Stimulated activated CD4-positive, alpha-beta T cell treated with anti-CD3 and anti-CD28 coated beads, TNF-alpha, amount 100 ng/mL, for 1 hour (primary cell): Measurements from ENCODE around the gene RRP1B.

Experiments
- DNase-seq, 3 donors: peaks; one replicate each; pipeline ENCODE4 v3.0.0-alpha.2; 2020; ENCODE audit warnings: low read depth in 3 of 3, low spot score in 1 of 3

The RRP1B gene

DNA sequence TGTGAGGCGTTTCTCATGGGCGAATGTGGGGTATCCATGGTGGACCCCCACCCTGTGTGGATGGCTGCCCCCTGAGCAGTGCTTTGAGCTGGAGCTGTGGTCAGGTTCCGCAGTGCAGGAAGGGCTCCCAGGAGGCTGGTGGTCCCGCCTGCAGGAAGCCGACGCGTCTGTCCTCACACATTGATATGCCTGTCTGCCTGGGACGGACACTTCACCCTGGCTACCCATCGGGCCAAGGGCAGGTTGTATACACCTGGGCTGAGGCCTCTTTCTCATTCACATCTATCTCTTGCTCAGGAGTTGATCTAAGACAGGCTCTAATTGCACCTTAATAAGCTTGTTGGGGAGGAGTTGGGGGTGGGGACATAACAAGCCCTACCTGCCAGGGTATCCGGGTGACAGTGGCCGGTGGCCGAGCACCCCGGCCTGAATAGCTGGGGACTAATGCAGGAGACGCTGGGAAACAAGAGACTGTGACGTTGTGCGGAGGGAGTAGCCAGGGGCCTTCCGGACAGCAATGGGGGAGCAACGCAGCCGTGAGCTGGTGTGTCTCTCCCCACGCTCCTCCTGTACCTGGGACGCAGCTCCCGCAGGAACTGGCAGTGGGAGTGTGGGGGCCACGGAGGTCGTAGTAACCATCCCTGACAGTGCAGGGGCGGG is 81.3 kb downstream of the RRP1B start:
- DNase-seq, result no peak

DNA sequence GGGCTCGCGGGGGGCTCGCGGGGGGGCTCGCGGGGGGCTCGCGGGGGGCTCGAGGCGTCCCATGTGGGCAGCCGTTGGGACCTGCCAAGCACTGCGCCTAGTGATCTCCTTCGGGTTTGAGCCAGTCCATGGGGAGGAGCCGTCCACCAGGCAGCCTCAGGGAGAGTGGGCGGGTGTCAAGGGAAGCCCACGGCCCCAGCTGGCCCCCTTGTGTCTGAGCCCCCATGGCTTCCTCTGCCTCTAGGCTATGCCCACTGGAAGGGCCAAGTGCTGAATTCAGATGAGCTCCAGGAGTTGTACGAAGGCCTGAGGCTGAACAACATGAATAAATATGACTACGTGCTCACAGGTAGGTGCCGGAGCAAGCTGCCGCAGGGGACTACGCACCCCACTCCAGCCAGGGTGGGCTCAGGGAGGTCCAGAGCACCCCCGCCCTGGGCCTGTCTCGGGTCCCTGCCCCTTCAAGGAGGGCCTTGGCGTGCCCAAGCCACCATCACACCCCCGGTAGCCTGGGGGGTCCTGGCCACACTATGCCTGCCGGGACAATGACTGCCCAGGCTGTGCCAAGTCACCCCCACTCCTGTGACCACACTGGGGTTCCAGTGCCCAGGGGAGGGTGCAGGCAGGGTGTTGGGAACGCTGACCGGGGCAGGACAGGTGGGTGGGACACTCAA is 82.2 kb downstream of the RRP1B start:
- DNase-seq, result no peak

DNA sequence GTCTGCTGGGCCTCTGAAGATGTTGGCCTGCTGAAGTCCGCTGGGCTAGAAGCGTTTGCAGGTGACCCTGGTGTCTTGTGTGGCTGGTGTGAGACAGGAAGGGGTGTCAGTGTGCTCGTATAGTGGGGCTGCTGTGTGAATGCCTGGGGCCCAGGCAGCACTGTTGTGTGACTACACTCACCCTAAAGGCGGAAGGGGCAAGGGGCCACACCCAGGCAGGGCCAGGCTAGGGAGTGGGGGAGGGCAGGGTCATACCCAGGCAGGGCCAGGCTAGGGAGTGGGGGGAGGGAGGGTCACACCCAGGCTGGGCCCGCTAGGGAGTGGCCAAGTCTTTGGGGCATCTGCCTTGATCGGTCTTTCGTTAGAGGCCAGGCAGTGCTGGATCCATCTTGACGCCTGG is 84.6 kb downstream of the RRP1B start:
- no peak for DNase-seq

DNA sequence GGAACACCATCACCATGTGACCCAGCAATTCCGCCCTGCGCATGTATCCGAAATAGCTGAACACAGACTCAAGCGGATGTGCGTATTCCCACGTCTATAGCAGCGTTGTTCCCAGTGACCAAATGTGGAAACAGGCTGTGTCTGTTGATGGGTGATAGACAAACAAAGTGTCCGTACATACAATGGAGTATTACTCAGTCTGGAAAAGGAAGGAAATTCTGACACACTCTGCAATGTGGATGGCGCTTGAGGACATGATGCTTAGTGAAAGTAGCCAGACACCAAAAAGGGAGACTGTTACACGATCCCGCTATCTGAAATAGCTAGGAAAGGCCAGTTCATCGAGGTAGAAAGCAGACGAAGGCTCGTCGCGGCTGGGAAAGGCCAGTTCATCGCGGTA is 85.4 kb downstream of the RRP1B start:
- DNase-seq, result no peak
